Neutrophil (primary cell): ENCODE data around the gene TIMP2.
A peak's percentile ranks its signal among the peaks of the same experiment; 100 is the strongest.

Source experiments
- H3K27ac ChIP-seq: fragments of 200-600 bp; sonication (generic); 2 replicates; pipeline ENCODE4 v1.5.1; 2016; ENCODE audit warnings: mild to moderate bottlenecking, moderate library complexity
- H3K27me3 ChIP-seq: fragments of 200-600 bp; sonication (generic); 2 replicates; pipeline ENCODE4 v1.6.0; 2016; ENCODE audit warnings: mild to moderate bottlenecking
- H3K36me3 ChIP-seq: fragments of 200-600 bp; sonication (generic); 2 replicates; pipeline ENCODE4 v1.5.1; 2017
- H3K4me1 ChIP-seq, 2 experiments: fragments of 200-600 bp in 1 of 2; sonication (generic) in 1 of 2; 1 replicate in 1 of 2; 2 replicates in 1 of 2; pipeline versions ENCODE4 v1.5.1 to v1.6.1; 2013 to 2016; ENCODE audit warnings: low read depth in 1 of 2, low read length in 1 of 2, mild to moderate bottlenecking in 1 of 2, moderate library complexity in 1 of 2; ENCODE audit not compliant: control insufficient read depth in 1 of 2, insufficient read depth in 1 of 2
- H3K4me3 ChIP-seq, 2 experiments: fragments of 200-600 bp in 1 of 2; sonication (generic) in 1 of 2; 1 replicate in 1 of 2; 2 replicates in 1 of 2; pipeline ENCODE4 v1.5.1; 2013 to 2016; ENCODE audit warnings: low read depth in 1 of 2, low read length in 1 of 2, mild to moderate bottlenecking in 1 of 2, moderate library complexity in 1 of 2
- H3K9me3 ChIP-seq: fragments of 200-600 bp; sonication (generic); 2 replicates; pipeline ENCODE4 v1.5.1; 2016
- TF ChIP-seq, protein P1 (sequence below): fragments of 200-600 bp; sonication (generic); IDR thresholded peaks from 2 replicates; pipeline ENCODE4 v1.5.1; 2016; ENCODE audit warnings: antibody characterized with exemption

The TIMP2 gene

DNA sequence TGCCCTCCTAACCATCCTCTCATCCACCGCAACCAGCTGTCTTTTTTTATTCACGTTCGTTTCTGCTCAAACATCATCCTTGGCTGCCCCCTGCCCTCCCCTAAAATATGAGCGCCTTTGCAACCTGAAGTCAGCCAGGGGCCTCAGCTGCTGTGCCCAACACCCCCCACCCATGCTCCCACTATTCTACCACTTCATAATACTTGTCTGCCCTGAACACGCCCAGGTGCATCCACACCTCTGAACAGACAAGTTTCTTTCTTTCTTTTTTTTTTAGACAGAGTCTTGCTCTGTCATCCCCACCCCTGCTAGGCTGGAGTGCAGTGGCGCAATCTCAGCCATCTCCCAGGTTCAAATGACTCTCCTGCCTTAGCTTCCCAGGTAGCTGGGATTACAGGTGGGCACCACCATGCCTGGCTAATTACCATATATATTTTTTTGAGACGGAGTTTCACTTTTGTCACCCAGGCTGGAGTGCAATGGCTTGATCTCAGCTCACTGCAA is 49.0 kb downstream of the TIMP2 start:
- H3K9me3 ChIP-seq, result no peaks in the 10 kb centered on the region
- H3K36me3 ChIP-seq, result peaks cover 44% of the 10 kb centered on the region
- peak overlapping the region; percentile 28 to 30 for H3K4me3 ChIP-seq
- peaks cover 58 to 71% of the 10 kb centered on the region in 2 experiments for H3K4me1 ChIP-seq
- peak overlapping the region; percentile 84 for H3K27ac ChIP-seq
- TF ChIP-seq, protein P1, sequence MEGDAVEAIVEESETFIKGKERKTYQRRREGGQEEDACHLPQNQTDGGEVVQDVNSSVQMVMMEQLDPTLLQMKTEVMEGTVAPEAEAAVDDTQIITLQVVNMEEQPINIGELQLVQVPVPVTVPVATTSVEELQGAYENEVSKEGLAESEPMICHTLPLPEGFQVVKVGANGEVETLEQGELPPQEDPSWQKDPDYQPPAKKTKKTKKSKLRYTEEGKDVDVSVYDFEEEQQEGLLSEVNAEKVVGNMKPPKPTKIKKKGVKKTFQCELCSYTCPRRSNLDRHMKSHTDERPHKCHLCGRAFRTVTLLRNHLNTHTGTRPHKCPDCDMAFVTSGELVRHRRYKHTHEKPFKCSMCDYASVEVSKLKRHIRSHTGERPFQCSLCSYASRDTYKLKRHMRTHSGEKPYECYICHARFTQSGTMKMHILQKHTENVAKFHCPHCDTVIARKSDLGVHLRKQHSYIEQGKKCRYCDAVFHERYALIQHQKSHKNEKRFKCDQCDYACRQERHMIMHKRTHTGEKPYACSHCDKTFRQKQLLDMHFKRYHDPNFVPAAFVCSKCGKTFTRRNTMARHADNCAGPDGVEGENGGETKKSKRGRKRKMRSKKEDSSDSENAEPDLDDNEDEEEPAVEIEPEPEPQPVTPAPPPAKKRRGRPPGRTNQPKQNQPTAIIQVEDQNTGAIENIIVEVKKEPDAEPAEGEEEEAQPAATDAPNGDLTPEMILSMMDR, result no peak
- H3K27me3 ChIP-seq, result no peaks in the 10 kb centered on the region

GRCh38 chr17:78875363-78876093 is 49.7 kb downstream of the TIMP2 start:
- Histone ChIP-seq H3K4me1 (peaks cover 52 to 65% of the 10 kb centered on the region in 2 experiments), H3K9me3 (no peaks in the 10 kb centered on the region), H3K4me3 (peak overlapping the region; percentile 28 to 30), H3K27ac (peak overlapping the region; percentile 84), H3K36me3 (peaks cover 46% of the 10 kb centered on the region), H3K27me3 (no peaks in the 10 kb centered on the region)
- TF ChIP-seq, protein P1, result no peak

DNA sequence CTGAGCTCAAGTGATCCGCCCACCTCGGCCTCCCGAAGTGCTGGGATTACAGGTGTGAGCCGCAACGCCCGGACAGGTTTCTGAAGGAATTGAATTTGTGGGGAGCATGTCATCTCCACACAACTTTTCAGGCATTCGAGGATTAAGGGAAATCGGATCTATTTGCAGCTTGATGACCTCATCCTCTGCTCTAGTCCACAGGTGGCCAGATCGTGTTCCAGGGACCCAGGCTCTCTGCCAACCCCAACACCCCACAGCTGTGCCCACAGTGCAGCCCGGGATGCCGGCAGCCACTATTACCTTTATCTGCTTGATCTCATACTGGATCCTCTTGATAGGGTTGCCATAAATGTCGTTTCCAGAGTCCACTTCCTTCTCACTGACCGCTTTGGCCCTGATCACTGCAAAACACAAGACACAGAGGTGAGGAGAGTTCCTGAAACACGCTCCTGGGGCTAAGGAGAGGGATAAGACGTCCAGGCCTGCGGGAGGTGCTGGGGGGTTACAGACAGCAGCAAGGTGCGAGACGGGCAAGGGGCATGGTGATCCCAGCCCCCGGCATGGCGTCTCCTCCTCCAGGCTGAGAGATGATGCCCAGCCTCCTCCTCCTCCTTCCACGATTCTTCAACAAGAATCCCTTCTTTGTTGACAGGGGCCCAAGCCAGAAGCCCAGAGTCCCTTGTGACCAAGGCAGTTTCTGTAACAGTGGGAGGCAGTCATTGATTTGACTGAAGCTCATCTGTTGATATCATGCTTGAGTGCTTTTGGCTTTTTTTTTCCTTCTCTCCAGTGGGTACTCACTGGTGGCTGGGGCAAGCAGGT is 51.5 kb downstream of the TIMP2 start:
- TF ChIP-seq, protein P1, result no peak

GRCh38 chr17:78872486-78872885 is 52.7 kb downstream of the TIMP2 start:
- H3K4me3 ChIP-seq, result no peak overlapping the region
- H3K27ac ChIP-seq, result peak overlapping the region; percentile 29
- peaks cover 30 to 40% of the 10 kb centered on the region in 2 experiments for H3K4me1 ChIP-seq
- no peaks in the 10 kb centered on the region for H3K27me3 ChIP-seq
- H3K9me3 ChIP-seq, result no peaks in the 10 kb centered on the region
- H3K36me3 ChIP-seq, result peaks cover 67% of the 10 kb centered on the region
- TF ChIP-seq, protein P1, result no peak

More for the DNA sequence above, 51.5 kb downstream of the TIMP2 start:
- H3K36me3 ChIP-seq, result peaks cover 64% of the 10 kb centered on the region
- no peak overlapping the region for H3K4me3 ChIP-seq
- H3K27ac ChIP-seq, result peak overlapping the region; percentile 84
- H3K27me3 ChIP-seq, result no peaks in the 10 kb centered on the region
- H3K4me1 ChIP-seq, result peaks cover 34 to 47% of the 10 kb centered on the region in 2 experiments
- H3K9me3 ChIP-seq, result no peaks in the 10 kb centered on the region

DNA sequence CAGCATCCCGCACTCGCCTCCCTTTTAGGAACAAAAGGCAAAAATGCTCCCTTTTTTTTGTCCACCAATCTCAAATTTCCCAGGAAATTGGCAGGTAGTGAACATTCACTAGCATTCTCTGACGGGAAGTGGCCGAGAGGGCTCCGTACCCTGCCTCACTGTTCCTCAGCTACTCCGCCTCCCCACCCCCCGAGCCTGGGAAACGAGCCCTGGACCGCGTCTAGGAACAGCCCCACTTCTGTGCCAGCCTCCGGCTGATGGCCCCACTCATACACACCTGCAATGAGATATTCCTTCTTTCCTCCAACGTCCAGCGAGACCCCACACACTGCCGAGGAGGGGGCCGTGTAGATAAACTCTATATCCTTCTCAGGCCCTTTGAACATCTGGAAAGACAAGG is 54.6 kb downstream of the TIMP2 start:
- H3K4me3 ChIP-seq, result no peak overlapping the region
- H3K4me1 ChIP-seq, result peaks cover 34 to 41% of the 10 kb centered on the region in 2 experiments

More for the DNA sequence above, 54.6 kb downstream of the TIMP2 start:
- peaks cover 67% of the 10 kb centered on the region for H3K36me3 ChIP-seq
- TF ChIP-seq, protein P1, result no peak
- H3K27ac ChIP-seq, result no peak overlapping the region
- no peaks in the 10 kb centered on the region for H3K27me3 ChIP-seq
- H3K9me3 ChIP-seq, result no peaks in the 10 kb centered on the region
